Activated CD8-positive, alpha-beta T cell treated with anti-CD3 and anti-CD28 coated beads for 36 hours (primary cell): ENCODE data around the gene CHD2. TPM values are rescaled to one million over a fixed set of nuclear protein-coding genes. Genes with fewer than 3 reads are reported as not detected.

Source experiments
- ATAC-seq: fragments of 200-7000 bp; cut with Tn5 transposase; one replicate; pipeline ENCODE4 v1.10.0; 2021; ENCODE audit warnings: mild to moderate bottlenecking, moderate library complexity
- CTCF ChIA-PET: fragments of 350-600 bp; sonication (Branson Sonifier 250); formaldehyde crosslinking; loops from one replicate; lab custom pipeline; 2021; ENCODE audit warnings: antibody characterized with exemption; lab: Charles Lee
- POLR2A ChIA-PET: fragments of 350-600 bp; sonication (Branson Sonifier 250); formaldehyde crosslinking; loops from one replicate; lab custom pipeline; 2021; ENCODE audit warnings: antibody characterized with exemption; lab: Charles Lee
- DNase-seq: peaks from one replicate; pipeline ENCODE4 v3.0.0-alpha.2; 2020
- H3K27ac Mint-ChIP-seq: one replicate; pipeline ENCODE4 v1.8.0; 2021; ENCODE audit warnings: mild to moderate bottlenecking, mixed read lengths
- H3K27me3 Mint-ChIP-seq: one replicate; pipeline ENCODE4 v1.8.0; 2021; ENCODE audit warnings: mixed read lengths
- H3K36me3 Mint-ChIP-seq: one replicate; pipeline ENCODE4 v1.8.0; 2021; ENCODE audit warnings: low read depth, mixed read lengths
- H3K4me1 Mint-ChIP-seq: one replicate; pipeline ENCODE4 v1.8.0; 2021; ENCODE audit warnings: low read depth, mixed read lengths
- H3K4me3 Mint-ChIP-seq: one replicate; pipeline ENCODE4 v1.8.0; 2021; ENCODE audit warnings: mild to moderate bottlenecking, moderate library complexity, mixed read lengths
- H3K9me3 Mint-ChIP-seq: one replicate; pipeline ENCODE4 v1.8.0; 2021; ENCODE audit warnings: mixed read lengths
- intact Hi-C: fragments of 100-400 bp; cut with micrococcal nuclease; formaldehyde crosslinking; loops from one replicate; pipeline ENCODE4 v1.10.0; 2022
- total RNA-seq, 2 experiments: library from RNA; stranded (reverse); gene quantifications; one replicate each; pipeline ENCODE4 v1.2.3, GENCODE V29; 2021
- TF ChIP-seq, protein P1 (sequence below): fragments of 200-600 bp; IDR thresholded peaks from one replicate; pipeline ENCODE4 v1.8.0; 2022; ENCODE audit warnings: antibody characterized with exemption, mild to moderate bottlenecking

The CHD2 gene
- total RNA-seq, 2 experiments from 2014 or later, result 124 to 138 TPM

- intact Hi-C loops, result no loop called here
- Mint-ChIP-seq H3K9me3 (peaks cover 3% of the 10 kb centered on the region), H3K4me3 (no peak overlapping the region), H3K4me1 (peaks cover 47% of the 10 kb centered on the region), H3K27ac (peak overlapping the region; percentile 75), H3K27me3 (no peaks in the 10 kb centered on the region), H3K36me3 (peaks cover 81% of the 10 kb centered on the region)
- POLR2A ChIA-PET, result no interaction called here
- ATAC-seq, result peak; percentile 93
- peak; percentile 80 for DNase-seq
- CTCF ChIA-PET, result no interaction called here
- TF ChIP-seq, protein P1, sequence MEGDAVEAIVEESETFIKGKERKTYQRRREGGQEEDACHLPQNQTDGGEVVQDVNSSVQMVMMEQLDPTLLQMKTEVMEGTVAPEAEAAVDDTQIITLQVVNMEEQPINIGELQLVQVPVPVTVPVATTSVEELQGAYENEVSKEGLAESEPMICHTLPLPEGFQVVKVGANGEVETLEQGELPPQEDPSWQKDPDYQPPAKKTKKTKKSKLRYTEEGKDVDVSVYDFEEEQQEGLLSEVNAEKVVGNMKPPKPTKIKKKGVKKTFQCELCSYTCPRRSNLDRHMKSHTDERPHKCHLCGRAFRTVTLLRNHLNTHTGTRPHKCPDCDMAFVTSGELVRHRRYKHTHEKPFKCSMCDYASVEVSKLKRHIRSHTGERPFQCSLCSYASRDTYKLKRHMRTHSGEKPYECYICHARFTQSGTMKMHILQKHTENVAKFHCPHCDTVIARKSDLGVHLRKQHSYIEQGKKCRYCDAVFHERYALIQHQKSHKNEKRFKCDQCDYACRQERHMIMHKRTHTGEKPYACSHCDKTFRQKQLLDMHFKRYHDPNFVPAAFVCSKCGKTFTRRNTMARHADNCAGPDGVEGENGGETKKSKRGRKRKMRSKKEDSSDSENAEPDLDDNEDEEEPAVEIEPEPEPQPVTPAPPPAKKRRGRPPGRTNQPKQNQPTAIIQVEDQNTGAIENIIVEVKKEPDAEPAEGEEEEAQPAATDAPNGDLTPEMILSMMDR, result no peak
Observed at GRCh38 chr15:92958105-92958504, 58.0 kb downstream of the CHD2 start.

GRCh38 chr15:92959219-92959618, 59.1 kb downstream of the CHD2 start:
- peak overlapping the region; percentile 63 for H3K27ac Mint-ChIP-seq
- DNase-seq (no peak), ATAC-seq (no peak)
- ChIA-PET POLR2A (no interaction called here), CTCF (no interaction called here)
- H3K4me3 Mint-ChIP-seq, result no peak overlapping the region
- H3K9me3 Mint-ChIP-seq, result peaks cover 3% of the 10 kb centered on the region
- H3K27me3 Mint-ChIP-seq, result no peaks in the 10 kb centered on the region
- intact Hi-C loops, result no loop called here
- peaks cover 54% of the 10 kb centered on the region for H3K4me1 Mint-ChIP-seq
- peaks cover 84% of the 10 kb centered on the region for H3K36me3 Mint-ChIP-seq
- TF ChIP-seq, protein P1, result no peak

- Mint-ChIP-seq H3K4me3 (no peak overlapping the region), H3K9me3 (peaks cover 3% of the 10 kb centered on the region), H3K27me3 (no peaks in the 10 kb centered on the region), H3K27ac (peak overlapping the region; percentile 76), H3K4me1 (peaks cover 54% of the 10 kb centered on the region), H3K36me3 (peaks cover 77% of the 10 kb centered on the region)
- no peak for ATAC-seq
- intact Hi-C loops, result no loop called here
- TF ChIP-seq, protein P1, result no peak
- ChIA-PET CTCF (interaction anchor here (1.2 kb wide), 1 partner anchor 11 kb away, joined by 3 read pairs; no protein-coding TSS in a partner anchor), POLR2A (interaction anchor here (0.6 to 1.1 kb wide), 2 partner anchors 60 to 153 kb away, joined by 3 read pairs; no protein-coding TSS in a partner anchor)
- no peak for DNase-seq
Observed at GRCh38 chr15:92960996-92961681, 61.0 kb downstream of the CHD2 start.

DNA sequence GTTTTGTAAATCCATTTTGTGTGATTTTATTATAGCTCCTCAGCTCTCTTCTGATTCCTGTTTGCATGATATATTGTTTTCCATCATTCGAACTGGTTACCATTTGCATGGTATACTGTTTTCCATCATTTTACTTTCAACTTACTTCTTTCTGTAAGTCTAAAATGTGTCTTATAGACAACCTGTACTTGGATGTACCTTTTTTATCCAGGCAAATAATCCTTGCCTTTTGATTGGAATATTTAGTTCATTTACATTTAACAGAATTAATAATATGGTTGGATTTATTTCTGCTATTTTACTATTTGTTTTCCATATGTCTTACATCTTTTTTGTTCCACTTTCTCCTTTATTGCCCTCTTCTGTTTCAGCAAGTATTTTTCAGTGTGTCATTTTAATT, 62.8 kb downstream of the CHD2 start:
- Mint-ChIP-seq H3K27ac (no peak overlapping the region), H3K4me3 (no peak overlapping the region), H3K4me1 (peaks cover 43% of the 10 kb centered on the region), H3K27me3 (no peaks in the 10 kb centered on the region), H3K9me3 (peaks cover 3% of the 10 kb centered on the region), H3K36me3 (peaks cover 75% of the 10 kb centered on the region)
- intact Hi-C loops, result no loop called here
- POLR2A ChIA-PET, result interaction anchor here (0.7 kb wide), 1 partner anchor 43 kb away, joined by 3 read pairs; no protein-coding TSS in a partner anchor
- ATAC-seq, result no peak
- no peak for DNase-seq
- TF ChIP-seq, protein P1, result no peak
- CTCF ChIA-PET, result interaction anchor here (0.9 to 1.5 kb wide), 2 partner anchors 9 to 67 kb away, joined by 3 to 5 read pairs; no protein-coding TSS in a partner anchor

GRCh38 chr15:92963794-92964193, 63.7 kb downstream of the CHD2 start:
- Mint-ChIP-seq H3K27me3 (no peaks in the 10 kb centered on the region), H3K27ac (peak overlapping the region; percentile 25), H3K4me1 (peaks cover 40% of the 10 kb centered on the region), H3K4me3 (no peak overlapping the region), H3K9me3 (peaks cover 3% of the 10 kb centered on the region), H3K36me3 (peaks cover 74% of the 10 kb centered on the region)
- intact Hi-C loops, result no loop called here
- ATAC-seq (no peak), DNase-seq (no peak)
- TF ChIP-seq, protein P1, result no peak
- CTCF ChIA-PET, result interaction anchor here (0.9 to 1.5 kb wide), 5 partner anchors 10 to 167 kb away, joined by 3 to 5 read pairs (median 3); no protein-coding TSS in a partner anchor
- POLR2A ChIA-PET, result interaction anchor here (1.2 kb wide), 1 partner anchor 11 kb away, joined by 5 read pairs; no protein-coding TSS in a partner anchor
